HG02840 (cell line): ENCODE measurements around the gene RSPO4.

Experiments used
- ATAC-seq: cut with Tn5 transposase; IDR thresholded peaks from one replicate; pipeline ENCODE4 v1.9.1; 2021; ENCODE audit warnings: mild to moderate bottlenecking, moderate library complexity, moderate number of reproducible peaks; ENCODE audit not compliant: unreplicated experiment, low FRiP score

The RSPO4 gene

DNA sequence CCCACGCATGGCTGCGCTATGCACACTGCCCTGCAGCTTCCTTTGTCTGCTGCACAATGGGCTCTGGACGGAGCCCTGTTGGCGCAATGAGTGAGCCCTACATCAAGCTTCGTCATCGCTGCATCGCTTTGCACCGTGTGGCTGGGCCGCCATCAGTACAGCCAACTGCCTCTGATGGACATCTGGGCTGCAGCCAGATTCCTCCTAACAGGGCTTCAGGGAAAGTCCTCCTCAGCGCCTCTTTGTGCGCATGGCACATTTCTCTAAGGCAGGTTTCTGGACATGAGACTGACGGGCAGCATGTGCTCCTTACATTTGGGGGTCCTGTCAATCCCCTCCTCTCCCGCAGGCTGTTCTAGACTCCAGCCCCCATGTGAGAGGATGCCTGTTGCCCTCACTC lies 56.3 kb downstream of the RSPO4 start:
- no peak for ATAC-seq

DNA sequence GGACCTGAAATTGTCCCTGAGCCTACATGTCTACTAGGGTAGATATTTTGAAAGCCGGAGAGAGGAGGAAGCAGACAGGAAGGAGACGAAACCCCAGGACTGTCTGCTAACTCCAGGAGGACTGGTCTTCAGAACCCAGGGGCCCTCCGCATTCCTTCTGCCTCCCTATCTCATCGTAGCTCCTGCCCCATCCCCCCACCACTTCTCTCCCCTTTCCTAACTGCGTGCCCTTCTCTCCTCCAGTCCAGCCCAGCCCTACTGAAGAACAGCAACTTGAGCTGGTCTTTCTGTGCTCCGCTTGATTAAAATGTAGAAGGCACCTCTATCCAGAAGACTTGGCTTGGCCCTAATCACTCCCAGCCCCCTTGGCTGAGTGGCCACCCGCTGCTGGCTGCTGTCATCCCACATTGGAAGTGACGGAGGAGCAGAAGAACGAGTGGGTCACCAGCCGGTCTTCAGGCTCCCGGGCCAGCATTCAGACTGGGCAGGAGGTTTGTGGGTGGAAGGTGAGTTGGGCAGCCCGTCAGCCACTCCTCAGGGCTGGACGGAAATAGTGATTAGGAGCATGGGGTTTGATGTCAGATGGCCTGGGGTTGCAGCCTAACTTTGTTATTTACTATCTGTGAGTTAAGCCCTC lies 57.2 kb downstream of the RSPO4 start:
- no peak for ATAC-seq

DNA sequence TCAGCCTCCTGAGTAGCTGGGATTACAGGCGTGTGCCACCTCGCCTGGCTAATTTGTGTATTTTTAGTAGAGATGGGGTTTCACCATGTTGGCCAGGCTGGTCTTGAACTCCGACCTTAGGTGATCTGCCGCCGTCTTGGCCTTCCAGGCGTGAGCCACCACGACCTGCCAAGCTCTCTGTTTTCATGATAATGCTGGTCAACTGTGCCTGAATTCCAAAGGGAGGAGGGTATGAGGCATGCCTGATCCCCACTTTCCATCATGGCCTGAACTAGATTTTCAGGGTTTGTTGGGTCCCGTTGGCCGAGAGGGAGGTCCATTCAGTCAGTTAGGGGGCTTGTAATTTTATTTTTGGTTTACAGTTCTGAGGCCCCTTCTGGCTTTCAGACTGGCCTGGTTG lies 58.0 kb downstream of the RSPO4 start:
- ATAC-seq = no peak

DNA sequence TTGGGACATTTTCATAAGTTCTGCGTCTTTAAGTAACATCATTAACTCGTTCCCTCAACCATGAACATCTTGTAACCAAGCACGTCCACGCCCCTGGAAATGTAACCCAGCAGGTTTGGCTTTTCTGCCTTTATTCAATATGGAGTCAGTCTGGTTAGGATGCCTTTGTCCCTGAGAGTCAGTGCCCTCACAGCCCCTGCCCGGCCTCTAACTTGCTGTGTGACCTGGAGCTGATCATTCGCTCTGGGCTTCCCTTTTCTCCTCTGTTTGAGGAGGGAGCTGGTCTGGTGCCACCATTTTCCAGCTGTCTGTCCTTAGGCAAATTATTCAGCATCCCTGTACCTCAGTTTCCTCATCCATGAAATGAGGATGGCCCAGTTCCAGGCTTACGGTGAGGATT lies 59.5 kb downstream of the RSPO4 start:
- ATAC-seq = no peak

DNA sequence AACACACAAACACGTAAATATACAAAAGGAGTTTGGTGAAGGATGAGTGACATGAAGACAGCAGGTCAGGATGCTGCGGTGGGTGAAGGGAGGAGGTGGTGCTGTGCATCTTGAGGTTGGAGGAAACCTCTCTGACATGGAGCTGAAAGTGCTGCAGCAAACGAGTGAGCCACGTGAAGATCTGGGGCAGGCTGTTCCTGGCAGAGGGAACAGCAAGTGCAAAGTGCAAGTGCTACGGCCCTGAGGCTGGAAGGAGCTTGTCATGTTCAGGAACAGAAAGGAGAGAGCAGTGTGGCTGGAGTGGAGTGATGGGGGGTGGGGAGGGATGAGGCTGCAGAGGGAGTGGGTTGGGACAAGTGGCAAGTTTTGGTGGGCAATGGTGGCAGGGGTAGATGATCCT lies 61.2 kb downstream of the RSPO4 start:
- no peak for ATAC-seq

DNA sequence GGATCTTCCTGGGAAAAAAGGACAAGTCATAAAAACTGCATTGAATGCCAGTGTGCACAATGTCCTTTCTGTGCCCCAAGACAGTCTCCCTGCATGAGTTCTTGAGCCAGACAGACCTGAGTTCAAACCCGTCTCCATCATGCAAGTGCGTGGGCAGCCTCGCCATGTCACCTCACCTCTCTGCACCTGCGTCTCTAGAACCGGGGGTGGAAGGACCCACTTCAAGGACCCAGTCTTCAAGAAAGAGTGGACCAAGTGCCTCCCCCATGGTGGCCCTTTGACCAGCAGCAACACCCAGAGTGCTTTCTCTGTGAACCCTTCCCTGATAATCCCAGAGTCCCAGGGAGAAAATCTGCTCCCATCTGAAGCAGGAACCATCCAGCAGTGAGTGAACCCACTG lies 62.5 kb downstream of the RSPO4 start:
- ATAC-seq = no peak

DNA sequence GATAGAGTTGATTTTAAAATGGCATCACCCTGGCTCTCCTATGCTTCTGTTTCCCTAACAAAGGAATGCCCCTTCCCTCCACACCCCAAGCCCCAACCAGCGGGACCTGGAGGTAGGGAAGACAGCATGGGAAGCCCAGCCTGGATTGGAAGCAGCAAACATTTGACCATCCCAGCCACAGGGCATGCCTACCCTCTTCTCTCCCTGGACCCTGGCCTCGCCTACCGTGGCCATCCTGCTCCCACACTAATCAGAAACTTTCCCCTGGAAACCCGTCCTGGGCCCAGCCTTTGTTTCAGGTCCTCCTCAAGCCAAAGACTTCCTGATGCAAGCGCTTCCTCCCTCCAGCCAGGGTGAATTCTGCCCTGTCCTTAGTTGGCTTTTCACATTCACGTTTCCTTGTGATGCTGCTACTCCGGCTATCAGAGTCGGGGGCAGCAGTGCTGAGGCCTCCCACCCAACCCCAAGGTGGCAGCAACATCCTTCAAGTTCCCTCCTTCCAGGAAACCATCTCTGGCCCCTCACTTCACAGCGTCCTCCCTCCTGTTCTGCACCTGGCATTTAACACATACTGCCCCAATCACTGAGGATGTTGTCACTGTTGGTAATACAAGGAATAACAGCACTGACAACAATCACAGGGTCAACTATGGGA lies 67.8 kb downstream of the RSPO4 start:
- ATAC-seq = no peak

DNA sequence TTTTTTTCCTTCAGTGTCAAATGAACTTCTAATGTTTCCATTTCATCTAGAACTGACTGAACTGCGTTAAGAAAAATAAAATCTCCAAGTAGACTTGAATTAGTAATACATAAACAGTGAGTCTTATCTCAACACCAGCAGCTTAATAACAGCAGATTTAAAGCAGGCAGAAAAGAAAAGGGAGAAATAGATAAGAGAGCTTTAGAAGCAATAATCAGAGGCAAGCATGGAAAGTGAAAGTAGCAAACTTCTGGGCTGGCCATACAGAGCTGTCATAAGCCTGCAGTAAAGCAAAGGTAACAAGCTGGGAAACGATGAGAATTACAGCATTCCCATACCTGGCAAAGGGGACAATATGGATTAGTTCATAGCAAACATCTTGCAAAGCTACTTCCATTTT lies 69.1 kb downstream of the RSPO4 start:
- no peak for ATAC-seq

DNA sequence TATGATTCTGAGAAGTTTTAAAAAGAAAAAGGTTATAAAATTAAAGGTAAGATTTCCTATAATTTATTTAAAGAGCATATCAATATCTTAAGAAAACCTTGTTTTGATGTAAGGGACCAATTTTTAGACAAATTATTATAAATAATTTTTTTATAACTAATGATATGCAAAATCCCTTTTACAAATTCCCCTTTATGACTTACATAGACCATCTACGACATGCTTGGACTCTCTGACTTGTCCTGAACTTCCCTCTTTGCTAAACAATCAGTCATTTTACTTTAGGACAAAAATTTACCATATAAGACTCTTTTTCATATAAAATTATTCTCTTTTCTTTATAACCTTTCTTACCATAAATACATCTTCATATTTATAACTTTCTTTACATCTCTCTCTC lies 70.7 kb downstream of the RSPO4 start:
- no peak for ATAC-seq

DNA sequence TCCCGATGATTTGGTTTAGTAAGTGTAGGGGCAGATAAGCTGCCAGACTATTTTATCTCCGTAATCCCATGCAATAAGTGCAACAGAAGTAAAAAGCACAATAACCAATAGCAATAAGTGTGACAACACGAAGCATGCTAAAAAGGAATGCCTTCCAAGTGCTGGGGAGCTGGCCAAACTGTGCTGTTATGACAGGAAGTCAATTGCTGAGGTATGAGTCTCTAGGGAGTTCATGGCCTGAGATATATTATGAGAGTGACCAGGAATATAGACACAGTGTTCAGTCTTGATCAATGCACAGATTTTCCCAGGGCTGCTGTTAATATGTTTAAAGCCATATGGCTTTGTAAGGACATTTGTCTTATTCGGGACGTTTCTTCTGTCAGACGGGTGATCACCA lies 75.4 kb downstream of the RSPO4 start:
- ATAC-seq = no peak

DNA sequence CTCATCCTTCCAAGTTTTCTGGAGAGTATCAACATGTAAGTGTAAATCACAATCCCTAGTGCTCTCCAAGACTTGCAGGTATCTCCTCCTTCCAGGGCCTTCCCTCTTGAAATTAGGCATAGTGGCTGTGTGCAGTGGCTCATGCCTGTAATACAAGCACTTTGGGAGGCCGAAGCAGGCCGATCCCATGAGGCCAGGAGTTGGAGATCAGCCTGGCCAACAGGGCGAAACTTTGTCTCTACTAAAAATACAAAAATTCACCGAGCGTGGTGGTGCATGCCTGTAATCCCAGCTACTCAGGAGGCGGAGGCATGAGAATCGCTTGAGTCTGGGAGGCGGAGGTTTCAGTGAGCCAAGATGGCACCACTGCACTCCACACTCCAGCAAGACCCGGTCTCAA lies 76.6 kb downstream of the RSPO4 start:
- ATAC-seq = no peak

DNA sequence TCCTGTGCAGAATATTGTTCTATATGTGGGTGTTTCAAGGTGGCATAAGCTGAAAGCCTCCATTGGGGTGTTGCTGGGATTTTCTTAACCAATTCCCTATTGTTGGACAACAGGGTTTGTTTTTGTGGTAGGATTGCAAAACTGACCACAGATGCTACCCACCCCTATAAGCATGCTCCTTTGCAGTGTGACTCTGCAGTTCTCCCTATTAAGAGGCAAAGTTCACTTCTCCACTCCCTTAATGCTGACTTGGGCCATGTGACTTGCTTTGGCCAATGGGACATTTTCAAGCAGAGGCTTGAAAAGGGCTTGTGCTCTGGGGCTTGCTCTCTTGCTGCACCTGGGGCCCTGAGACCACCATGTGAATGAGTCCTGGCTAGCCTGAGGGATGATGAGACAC lies 77.5 kb downstream of the RSPO4 start:
- ATAC-seq = no peak

DNA sequence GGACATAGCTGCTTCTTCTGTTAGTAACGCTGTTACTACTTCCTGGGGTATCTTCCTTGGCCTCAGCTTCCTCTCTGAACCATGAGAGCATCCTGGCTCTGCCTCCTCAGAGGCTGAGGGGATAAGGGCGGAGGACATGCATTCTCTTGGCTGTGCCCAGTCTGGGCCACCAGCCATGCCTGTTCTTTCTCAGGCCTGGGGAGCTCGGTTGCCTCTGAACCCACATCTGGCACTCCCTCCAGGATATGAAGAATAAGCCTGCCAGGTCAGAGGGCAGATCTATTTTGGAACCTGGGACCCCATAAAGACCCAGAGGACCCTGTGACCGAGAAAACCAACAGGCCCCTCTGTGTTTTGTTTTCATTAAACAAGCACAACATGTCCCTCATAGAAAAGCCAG lies 79.3 kb downstream of the RSPO4 start:
- ATAC-seq = no peak

DNA sequence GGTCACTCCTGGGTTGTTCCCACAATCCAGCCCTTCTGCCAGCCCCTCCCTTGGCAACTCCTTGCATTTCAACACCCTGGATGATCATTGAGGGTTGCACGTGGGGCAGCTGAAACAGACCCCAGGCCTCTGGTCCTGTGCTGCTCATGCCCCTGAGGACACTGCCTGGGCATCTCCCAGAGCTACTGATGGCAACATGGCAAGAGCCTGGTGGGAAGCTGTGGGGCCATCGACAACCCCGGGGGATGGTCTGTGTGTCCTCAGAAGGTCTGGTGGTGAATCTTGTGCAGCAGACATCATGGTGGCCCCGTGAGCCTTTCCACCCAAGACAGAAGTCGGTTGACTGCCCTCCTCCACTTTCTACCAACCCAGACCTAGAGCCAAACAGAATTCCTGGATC lies 81.0 kb downstream of the RSPO4 start:
- no peak for ATAC-seq

DNA sequence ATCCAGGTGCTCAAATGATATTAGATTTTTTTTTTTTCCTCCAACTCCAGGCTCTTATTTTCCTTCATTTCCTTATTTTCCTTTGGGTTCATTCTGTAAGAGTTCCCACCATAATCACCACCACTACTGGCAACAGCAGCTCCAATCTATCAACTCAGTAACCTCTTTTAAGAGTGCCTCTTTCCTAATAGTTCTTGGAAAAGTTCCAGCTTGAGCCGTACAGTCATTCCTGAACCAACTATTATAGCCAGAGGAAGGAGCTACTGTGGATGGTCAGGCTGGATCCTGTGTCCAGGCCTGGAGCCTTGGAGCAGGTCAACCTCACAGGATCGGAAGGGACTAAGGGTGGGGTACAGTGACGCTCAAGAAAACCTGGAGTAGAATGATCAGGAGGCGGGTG lies 81.8 kb downstream of the RSPO4 start:
- no peak for ATAC-seq

DNA sequence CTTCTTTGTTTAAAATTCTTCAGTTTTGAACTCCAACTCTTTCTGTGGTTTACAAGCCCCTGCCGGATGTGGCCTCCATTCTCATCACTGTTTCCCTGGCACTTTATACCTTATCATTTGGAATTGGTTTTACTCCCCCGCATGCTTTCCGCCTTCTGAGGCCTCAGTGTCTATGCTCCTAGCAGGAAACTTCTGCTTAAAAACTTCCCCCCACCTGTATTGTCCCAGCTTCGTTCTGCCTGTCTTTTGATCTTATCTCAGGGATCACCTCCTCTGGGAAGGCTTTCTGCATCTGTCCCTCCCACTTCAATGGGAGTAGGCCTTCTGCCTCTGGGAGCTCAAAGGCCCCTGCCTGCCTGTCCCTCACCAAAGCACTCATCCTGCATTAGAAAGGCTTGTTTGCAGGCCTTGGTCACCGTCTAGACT lies 82.6 kb downstream of the RSPO4 start:
- ATAC-seq = no peak

DNA sequence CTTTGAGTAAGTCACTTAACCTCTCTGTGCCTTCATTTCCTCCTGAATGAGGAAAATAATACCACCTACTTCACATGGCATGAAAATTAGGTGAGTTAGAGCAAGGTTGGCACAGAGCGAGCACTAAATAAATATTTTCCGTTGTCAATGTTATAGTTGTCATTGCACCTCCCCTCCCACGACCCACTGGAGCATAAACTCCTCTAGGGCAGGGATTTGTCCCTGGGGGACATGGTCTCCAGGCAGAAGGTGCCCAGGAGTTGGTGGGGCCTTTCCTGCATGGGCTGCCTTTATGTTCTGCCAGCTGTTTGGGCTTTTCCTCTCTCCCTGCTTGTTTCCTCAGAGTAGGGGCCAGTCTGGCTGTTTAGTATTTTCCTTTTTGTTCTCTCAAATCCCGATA lies 84.7 kb downstream of the RSPO4 start:
- ATAC-seq = no peak

DNA sequence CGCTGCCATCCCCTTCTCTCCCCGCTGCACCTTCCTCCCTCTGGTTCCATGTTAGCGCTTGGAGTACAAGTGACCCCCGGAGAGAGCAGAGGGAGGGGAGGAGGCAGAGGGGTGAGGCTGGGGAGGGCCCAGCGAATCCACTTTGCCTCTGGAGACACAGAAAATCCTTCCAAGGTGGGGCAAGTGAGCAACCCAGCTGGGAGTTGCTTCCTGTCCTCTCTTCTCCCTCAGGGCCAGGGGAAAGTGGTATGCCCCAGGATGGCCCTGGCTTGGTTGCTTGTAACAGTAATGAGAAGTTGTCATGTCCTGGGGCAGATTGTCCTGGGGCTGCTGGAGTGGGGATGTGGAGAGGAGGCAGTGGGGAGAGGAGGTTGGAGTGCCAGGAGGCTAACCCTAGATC lies 85.3 kb downstream of the RSPO4 start:
- ATAC-seq = no peak

DNA sequence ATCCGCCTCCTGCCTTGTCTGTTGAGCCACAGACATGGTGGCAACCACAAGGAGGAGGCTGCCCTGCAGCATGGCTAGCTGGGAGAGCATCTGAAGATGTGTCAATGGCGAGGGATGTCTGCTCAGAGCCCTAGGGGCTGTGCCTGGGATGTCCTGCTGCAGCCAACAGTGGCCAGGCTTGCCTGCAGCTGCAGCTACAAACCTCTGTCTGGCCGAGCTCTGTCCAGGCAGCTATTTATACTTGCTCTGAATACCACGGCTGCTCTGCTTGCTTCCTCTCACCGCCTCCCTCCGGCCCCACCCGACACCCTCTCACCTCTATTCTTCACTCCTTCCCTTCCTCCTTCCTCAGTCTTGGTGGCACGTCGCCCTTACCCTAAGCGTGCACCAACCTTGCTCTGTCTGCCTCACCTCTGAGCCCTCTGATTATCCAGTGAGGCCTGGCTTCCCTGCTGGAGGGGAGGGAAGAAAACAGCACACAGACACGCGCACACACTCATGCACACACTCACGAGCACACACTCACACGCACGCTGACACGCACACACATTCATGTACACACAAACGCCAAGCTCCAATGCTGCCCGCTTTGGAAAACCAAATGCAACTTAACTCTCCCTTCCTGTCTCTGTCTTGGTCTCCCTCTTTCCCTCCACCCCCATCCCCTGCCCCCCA lies 85.8 kb downstream of the RSPO4 start, which contains the start of gene ANGPT4:
TSS of gene ANGPT4 (minus strand) at position 210 of the 675 bp plus-strand sequence. CDS start at position 90, 120 bp downstream.
- no peak for ATAC-seq

DNA sequence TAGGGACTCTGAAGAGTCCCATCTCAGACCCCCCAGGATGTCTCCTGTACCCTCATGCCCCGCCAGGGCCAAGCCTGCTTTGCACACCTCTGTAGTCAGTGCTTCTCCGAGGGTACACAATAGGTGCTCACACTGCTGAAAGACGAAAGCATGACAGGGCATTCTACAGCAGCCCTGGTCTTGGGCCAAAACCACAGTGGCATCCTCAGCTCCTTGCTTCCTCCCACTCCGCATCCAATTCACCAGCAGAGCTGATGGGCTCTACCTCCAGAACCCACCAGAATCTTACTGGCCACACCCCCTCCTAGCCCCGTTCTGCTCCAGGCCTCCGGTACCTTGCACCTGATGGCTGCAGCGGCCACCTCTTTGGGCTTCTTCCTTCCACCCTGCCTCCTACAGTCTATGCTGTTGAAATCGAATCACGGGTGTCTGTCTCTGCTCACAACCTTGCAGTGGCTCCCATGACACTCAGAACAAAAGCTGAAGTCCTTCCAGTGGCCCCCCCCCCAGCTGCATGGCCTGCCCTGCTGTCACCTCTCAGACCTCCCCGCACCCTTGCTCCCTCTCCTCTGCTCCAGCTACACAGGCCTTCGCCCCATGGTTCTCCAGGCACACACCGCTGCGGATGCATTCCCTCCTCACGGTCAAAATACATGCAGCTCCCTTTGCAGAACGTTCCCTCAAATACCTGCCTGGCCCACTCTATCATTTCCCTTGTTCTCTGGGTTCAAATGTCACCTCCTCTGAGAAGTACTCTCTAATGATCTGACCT lies 87.2 kb downstream of the RSPO4 start:
- no peak for ATAC-seq

DNA sequence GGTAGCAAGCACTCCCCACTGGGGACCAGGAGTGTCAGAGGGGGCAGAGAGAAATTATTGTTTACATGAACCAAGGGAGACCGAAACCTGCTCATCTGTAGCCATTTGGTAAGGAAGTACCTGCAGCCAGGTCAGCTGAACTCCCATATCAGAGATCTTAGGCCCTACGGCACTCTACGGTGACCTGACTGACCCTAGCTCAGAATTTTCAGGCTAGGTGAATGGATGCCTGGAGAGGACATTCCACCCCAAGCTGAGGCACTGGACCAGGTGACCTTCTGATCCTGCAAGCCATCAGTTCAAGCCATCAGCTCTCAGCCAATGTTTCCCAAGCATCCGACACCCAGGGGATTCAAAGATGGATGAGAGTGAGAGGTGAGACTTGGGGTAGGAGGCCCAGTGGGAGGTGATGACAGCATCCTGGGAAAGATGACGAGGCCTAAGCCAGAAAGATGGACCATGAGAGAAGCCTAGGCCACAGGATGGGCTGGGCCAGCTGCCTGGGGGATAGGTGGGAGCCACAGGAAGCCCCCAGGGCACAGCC lies 88.7 kb downstream of the RSPO4 start:
- no peak for ATAC-seq
